ENCODE data around the gene UGT1A9. TPM values are rescaled to one million over a fixed set of nuclear protein-coding genes. Genes with fewer than 3 reads are reported as not detected.

The UGT1A9 gene
- total and polyA plus RNA-seq, 2 of the 4 experiments (the other 2 are of a cell fraction): not detected

- Histone ChIP-seq H4K20me1 (ENCODE audit: insufficient read depth, low read length) (no peaks in the 10 kb centered on the region), H3K23ac (ENCODE audit: low read depth, low read length) (no peak overlapping the region), H3K9me1 (ENCODE audit: insufficient read depth, low read length) (no peaks in the 10 kb centered on the region), H3K79me1 (ENCODE audit: low read depth in 1 of 2, low read length in 2 of 2) (no peaks in the 10 kb centered on the region), H2BK15ac (ENCODE audit: low read depth, low read length) (no peak overlapping the region), H3K27me3 (ENCODE audit: control insufficient read depth, insufficient read depth, low read length) (peaks cover 2% of the 10 kb centered on the region), H2BK5ac (ENCODE audit: low read depth, low read length, poor library complexity, severe bottlenecking) (no peak overlapping the region), H3K36me3 (ENCODE audit: control insufficient read depth, insufficient read depth, low read length) (no peaks in the 10 kb centered on the region), H3K9me3 (ENCODE audit: control insufficient read depth, insufficient read depth, low read length) (no peaks in the 10 kb centered on the region), H2BK120ac (ENCODE audit: low read depth, low read length) (no peak overlapping the region), H2AFZ (replicated peaks; ENCODE audit: low read length, poor library complexity) (no peak overlapping the region), H3K4me2 (ENCODE audit: low read depth, low read length) (no peak overlapping the region), H2BK20ac (ENCODE audit: low read depth, low read length) (no peak overlapping the region), H3K56ac (ENCODE audit: extremely low read depth, insufficient read depth, low read length) (no peak overlapping the region), H2AK5ac (ENCODE audit: low read depth, low read length) (no peak overlapping the region), H3K14ac (replicated peaks; ENCODE audit: low read depth, low read length) (no peak overlapping the region), H4K91ac (ENCODE audit: insufficient read depth, low read depth, low read length) (no peak overlapping the region), H3K4me3 (ENCODE audit: insufficient read depth, low read depth, low read length) (no peak overlapping the region), H4K8ac (ENCODE audit: low read depth in 2 of 2, low read length in 2 of 2) (no peak overlapping the region), H3K9ac (ENCODE audit: low read depth, low read length) (no peak overlapping the region), H3K4me1 (ENCODE audit: control insufficient read depth, insufficient read depth, low read length) (no peaks in the 10 kb centered on the region), H4K5ac (ENCODE audit: low read depth, low read length) (no peak overlapping the region), H3K27ac (ENCODE audit: insufficient read depth, low read length) (no peak overlapping the region), H3K4ac (ENCODE audit: low read depth, low read length) (no peak overlapping the region), H3K18ac (ENCODE audit: low read depth, low read length) (no peak overlapping the region), H2AK9ac (replicated peaks; ENCODE audit: low read depth, low read length, poor library complexity) (no peak overlapping the region)
- in situ Hi-C loops (cut with MboI; ENCODE audit: low sequenced_read_pairs) (no loop called here), intact Hi-C loops (cut with micrococcal nuclease) (no loop called here), dilution Hi-C loops (cut with HindIII; ENCODE audit: low sequenced_read_pairs, unreplicated experiment) (no loop called here)
- DNase-seq: no peak
- ATAC-seq (ENCODE audit: low read depth): no peak
- CTCF ChIA-PET: no interaction called here
- WGBS, 2 experiments (ENCODE audit: extremely low coverage in 2 of 2, insufficient read length in 1 of 2): 60% methylated on average over 1 of the region's 4 CpGs; no CpG with 5 or more reads in 1 of the 2 experiments
- no TSS peak for BruUV-seq (replicated peaks)
- POLR2A ChIA-PET (ENCODE audit: unreplicated experiment): no interaction called here
- TF ChIP-seq BHLHE40 (IDR thresholded peaks at IDR 0.05; ENCODE audit: low read depth, low read length) (no peak), POLR2A (IDR thresholded peaks at IDR 0.05; ENCODE audit: low read depth, low read length) (no peak), CHD1 (IDR thresholded peaks at IDR 0.05; ENCODE audit: low read depth, low read length) (no peak), RAD21 (IDR thresholded peaks at IDR 0.05; ENCODE audit: low read length) (no peak), CTCF (conservative IDR thresholded peaks at IDR 0.05; ENCODE audit: low read depth, low read length) (no peak), RCOR1 (IDR thresholded peaks at IDR 0.05; ENCODE audit: insufficient replicate concordance, low read length) (no peak), RFX5 (IDR thresholded peaks at IDR 0.05; ENCODE audit: low read depth, low read length) (no peak), SMC3 (IDR thresholded peaks at IDR 0.05; ENCODE audit: low read depth, low read length) (no peak), NFE2L2 (IDR thresholded peaks at IDR 0.05; ENCODE audit: low read depth, low read length) (no peak), MAFK (IDR thresholded peaks at IDR 0.05; ENCODE audit: low read depth, low read length) (no peak), MXI1 (IDR thresholded peaks at IDR 0.05; ENCODE audit: borderline replicate concordance, low read depth, low read length) (no peak), FOS (IDR thresholded peaks at IDR 0.05; ENCODE audit: low read depth, low read length) (no peak), MAZ (IDR thresholded peaks at IDR 0.05; ENCODE audit: borderline replicate concordance, low read depth, low read length) (no peak), CEBPB (IDR thresholded peaks at IDR 0.05; ENCODE audit: low read depth, low read length) (no peak), ELK1 (IDR thresholded peaks at IDR 0.05; ENCODE audit: borderline replicate concordance, low read depth, low read length) (no peak)
- TF ChIP-seq, protein P1, sequence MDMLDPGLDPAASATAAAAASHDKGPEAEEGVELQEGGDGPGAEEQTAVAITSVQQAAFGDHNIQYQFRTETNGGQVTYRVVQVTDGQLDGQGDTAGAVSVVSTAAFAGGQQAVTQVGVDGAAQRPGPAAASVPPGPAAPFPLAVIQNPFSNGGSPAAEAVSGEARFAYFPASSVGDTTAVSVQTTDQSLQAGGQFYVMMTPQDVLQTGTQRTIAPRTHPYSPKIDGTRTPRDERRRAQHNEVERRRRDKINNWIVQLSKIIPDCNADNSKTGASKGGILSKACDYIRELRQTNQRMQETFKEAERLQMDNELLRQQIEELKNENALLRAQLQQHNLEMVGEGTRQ (IDR thresholded peaks at IDR 0.05; ENCODE audit: low read depth, low read length): no peak
These were observed 8.8 kb downstream of the UGT1A9 start for GRCh38 chr2:233680361-233681045.
